GM18526 (cell line): ENCODE results near the gene BCL2L13.

Experiments
- POLR2A ChIP-seq: IDR thresholded peaks from 3 replicates; pipeline ENCODE4 v1.6.1; 2011; ENCODE audit not compliant: insufficient read length; ENCODE audit errors: extremely low read depth

Gene BCL2L13

DNA sequence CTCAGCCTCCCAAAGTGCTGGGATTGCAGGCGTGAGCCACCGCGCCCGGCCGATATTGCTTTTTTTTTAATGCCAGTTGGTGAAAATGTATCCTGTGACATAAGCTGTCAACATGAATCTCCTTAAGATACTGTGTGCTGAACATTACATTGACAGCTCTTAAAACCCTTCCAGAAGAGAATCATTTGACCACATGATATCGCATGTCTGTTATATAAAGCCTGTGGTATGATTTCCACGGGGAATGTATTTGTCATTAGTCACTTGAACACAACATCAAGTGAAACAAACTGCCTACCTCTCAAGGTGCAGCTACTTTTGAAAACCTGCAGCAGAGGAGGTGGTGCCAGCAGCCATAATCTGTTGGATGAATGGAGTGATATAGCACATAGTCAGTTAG lies 67.0 kb downstream of the BCL2L13 start:
- TF ChIP-seq POLR2A = no peak

GRCh38 chr22:17705951-17706900 lies 67.7 kb downstream of the BCL2L13 start:
- no peak for TF ChIP-seq POLR2A

- TF ChIP-seq POLR2A = no peak
Measured at GRCh38 chr22:17706947-17707346, 68.4 kb downstream of the BCL2L13 start.

DNA sequence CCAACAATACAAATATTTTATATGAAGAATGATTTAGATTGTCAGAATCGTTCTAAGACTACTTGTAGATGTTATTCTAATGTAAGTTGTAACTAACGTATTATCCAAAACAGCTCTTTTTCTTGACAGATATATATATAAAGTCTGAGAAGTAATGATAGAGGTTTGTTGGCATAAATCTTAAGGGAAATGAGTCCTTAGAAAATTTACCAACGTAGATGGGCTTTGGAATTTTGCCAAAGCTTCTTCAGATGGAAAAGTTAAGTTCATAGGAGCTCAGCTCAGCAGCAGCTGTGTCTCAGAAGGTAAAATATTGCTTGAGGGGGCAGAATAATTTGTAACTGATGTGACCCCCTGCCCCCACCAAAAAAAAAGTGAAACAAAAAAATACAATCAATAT lies 69.0 kb downstream of the BCL2L13 start:
- TF ChIP-seq POLR2A = no peak

GRCh38 chr22:17710023-17710422 lies 71.5 kb downstream of the BCL2L13 start:
- no peak for TF ChIP-seq POLR2A

DNA sequence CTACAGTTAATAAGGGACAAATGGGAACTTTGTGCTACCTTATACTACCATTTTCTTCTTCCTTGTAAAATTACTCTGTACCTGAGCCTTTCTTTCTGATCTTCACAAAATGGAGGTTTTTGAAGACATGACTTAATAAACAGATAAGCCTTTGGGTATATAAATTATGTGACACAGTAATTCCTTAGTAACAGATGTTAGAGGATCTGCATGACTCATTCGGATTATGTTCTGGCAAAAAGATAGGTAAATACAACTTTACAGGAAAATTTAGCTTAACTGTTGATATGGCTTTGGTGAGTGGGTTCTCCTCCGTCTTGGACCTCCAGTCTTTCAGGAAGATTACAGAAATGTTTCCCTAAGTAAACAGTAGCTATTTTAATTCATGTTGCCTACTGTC lies 73.9 kb downstream of the BCL2L13 start:
- TF ChIP-seq POLR2A = no peak

DNA sequence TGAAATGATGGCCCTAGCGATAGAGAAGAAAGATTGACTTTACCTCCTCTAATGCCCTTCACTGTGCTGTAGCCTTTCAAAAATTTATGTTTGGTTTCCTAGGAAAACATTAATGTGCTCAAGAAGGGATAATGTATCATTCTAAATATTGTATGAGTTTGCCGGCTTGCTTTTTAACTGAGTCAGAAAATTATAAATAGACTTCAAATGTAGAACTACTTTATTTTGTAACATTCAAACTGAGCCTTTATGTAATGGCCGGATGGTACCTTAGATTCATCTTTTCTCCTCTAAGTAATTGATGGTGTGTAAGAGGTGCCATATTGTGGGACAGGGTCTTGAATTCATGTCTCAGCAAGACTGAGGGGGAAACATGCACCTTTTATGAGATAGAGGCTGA lies 78.0 kb downstream of the BCL2L13 start:
- TF ChIP-seq POLR2A = no peak

- TF ChIP-seq POLR2A = no peak
Measured at GRCh38 chr22:17717708-17718107, 79.2 kb downstream of the BCL2L13 start.

DNA sequence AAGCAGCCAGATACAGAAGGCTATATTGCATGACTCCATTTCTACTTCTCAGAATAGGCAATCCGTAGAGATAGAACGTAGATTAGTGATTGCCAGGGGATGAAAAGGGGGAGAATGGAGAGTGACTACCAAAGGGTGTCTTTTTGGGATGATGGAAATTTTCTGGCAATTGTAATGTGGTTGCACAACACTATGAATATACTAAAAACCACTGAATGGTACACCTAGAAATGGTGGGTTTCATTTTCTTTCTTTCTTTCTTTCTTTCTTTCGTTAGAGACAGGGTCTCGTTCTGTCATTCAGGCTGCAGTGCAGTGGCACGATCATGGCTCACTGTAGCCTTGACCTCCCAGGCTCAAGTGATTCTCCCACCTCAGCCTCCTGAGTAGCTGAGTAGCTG lies 81.4 kb downstream of the BCL2L13 start:
- TF ChIP-seq POLR2A = no peak

- TF ChIP-seq POLR2A = no peak
Measured at GRCh38 chr22:17724241-17724640, 85.7 kb downstream of the BCL2L13 start.

- TF ChIP-seq POLR2A = no peak
Measured at GRCh38 chr22:17724678-17725499, 86.3 kb downstream of the BCL2L13 start.

- TF ChIP-seq POLR2A = no peak
Measured at GRCh38 chr22:17725500-17725796, 86.9 kb downstream of the BCL2L13 start.

DNA sequence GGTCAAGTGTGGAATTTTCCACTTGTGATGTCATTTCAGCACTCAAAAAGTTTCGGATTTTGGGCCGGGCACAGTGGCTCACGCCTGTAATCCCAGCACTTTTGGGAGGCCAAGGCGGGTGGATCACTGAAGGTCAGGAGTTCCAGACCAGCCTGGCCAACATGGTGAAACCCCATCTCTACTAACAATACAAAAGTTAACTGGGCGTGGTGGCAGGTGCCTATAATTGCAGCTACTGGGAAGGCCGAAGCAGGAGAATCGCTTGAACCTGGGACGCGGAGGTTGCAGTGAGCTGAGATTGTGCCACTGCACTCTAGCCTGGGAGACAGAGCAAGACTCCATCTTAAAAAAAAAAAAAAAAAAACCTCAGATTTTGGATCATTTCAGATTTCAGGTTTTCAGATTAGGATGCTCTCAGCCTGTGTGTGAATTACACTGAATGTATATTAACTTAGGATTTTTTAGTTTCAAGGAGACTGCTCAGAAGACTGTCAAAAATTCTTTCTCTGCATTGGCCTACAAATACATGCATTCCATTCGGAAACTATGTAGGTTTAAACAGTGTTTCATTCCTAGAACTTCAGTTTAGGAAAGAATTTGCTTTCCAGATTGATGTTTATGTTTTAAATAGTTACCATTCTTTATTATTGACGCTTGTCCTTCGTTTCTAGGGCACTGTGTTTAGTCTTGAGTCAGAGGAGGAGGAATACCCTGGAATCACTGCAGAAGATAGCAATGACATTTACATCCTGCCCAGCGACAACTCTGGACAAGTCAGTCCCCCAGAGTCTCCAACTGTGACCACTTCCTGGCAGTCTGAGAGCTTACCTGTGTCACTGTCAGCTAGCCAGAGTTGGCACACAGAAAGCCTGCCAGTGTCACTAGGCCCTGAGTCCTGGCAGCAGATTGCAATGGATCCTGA lies 87.7 kb downstream of the BCL2L13 start:
- TF ChIP-seq POLR2A = no peak

- TF ChIP-seq POLR2A = no peak
Measured at GRCh38 chr22:17726928-17727897, 88.7 kb downstream of the BCL2L13 start.
